ENCODE results near the gene SLC33A1.

The SLC33A1 gene

GRCh38 chr3:155861476-155862183 is 7.4 kb upstream of the SLC33A1 start:
- TF ChIP-seq FOXP2 (optimal IDR thresholded peaks at IDR 0.05; ENCODE audit: borderline replicate concordance, extremely low read depth, extremely low read length, insufficient read depth) (no peak), POLR2AphosphoS5 (IDR thresholded peaks at IDR 0.05; ENCODE audit: low read depth, low read length) (no peak)

DNA sequence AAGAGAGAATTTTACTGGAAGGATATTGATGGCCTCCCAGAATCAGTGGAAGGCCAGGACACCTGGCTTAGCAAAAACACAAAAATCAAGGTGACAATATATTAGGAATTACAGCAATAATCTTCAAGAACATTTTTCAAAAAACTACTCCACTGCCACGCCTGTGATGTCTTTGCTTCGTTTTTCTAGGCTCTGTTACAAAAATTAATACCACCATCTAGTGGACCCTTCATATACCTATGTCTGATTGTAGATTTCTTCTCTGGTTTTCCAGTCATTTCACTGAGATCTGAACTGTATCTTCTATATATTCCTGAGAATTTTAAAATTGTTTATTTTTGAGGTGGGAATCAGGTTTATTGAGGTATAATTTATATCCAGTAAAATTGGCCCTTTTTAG is 5.6 kb upstream of the SLC33A1 start:
- no peak for TF ChIP-seq SIN3A (IDR thresholded peaks at IDR 0.05; ENCODE audit: borderline replicate concordance, insufficient read depth, low read length)
- no peak for TF ChIP-seq TAF1 (IDR thresholded peaks at IDR 0.05; ENCODE audit: borderline replicate concordance, insufficient read depth, low read length)
- no peak for TF ChIP-seq POLR2AphosphoS5 (IDR thresholded peaks at IDR 0.05; ENCODE audit: low read depth, low read length)
- no peak for TF ChIP-seq FOXP2 (optimal IDR thresholded peaks at IDR 0.05; ENCODE audit: borderline replicate concordance, extremely low read depth, extremely low read length, insufficient read depth)
- TF ChIP-seq, protein P1, sequence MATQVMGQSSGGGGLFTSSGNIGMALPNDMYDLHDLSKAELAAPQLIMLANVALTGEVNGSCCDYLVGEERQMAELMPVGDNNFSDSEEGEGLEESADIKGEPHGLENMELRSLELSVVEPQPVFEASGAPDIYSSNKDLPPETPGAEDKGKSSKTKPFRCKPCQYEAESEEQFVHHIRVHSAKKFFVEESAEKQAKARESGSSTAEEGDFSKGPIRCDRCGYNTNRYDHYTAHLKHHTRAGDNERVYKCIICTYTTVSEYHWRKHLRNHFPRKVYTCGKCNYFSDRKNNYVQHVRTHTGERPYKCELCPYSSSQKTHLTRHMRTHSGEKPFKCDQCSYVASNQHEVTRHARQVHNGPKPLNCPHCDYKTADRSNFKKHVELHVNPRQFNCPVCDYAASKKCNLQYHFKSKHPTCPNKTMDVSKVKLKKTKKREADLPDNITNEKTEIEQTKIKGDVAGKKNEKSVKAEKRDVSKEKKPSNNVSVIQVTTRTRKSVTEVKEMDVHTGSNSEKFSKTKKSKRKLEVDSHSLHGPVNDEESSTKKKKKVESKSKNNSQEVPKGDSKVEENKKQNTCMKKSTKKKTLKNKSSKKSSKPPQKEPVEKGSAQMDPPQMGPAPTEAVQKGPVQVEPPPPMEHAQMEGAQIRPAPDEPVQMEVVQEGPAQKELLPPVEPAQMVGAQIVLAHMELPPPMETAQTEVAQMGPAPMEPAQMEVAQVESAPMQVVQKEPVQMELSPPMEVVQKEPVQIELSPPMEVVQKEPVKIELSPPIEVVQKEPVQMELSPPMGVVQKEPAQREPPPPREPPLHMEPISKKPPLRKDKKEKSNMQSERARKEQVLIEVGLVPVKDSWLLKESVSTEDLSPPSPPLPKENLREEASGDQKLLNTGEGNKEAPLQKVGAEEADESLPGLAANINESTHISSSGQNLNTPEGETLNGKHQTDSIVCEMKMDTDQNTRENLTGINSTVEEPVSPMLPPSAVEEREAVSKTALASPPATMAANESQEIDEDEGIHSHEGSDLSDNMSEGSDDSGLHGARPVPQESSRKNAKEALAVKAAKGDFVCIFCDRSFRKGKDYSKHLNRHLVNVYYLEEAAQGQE (IDR thresholded peaks at IDR 0.05; ENCODE audit: insufficient read depth in 1 of 2, low read depth in 2 of 2, low read length in 2 of 2) = no peak

- TF ChIP-seq SIN3A (IDR thresholded peaks at IDR 0.05; ENCODE audit: borderline replicate concordance, insufficient read depth, low read length) = no peak
- no peak for TF ChIP-seq POLR2AphosphoS5 (IDR thresholded peaks at IDR 0.05; ENCODE audit: low read depth, low read length)
- TF ChIP-seq, protein P1 (IDR thresholded peaks at IDR 0.05; ENCODE audit: insufficient read depth in 1 of 2, low read depth in 2 of 2, low read length in 2 of 2) = no peak
- TF ChIP-seq TAF1 (IDR thresholded peaks at IDR 0.05; ENCODE audit: borderline replicate concordance, insufficient read depth, low read length) = no peak
- TF ChIP-seq FOXP2 (optimal IDR thresholded peaks at IDR 0.05; ENCODE audit: borderline replicate concordance, extremely low read depth, extremely low read length, insufficient read depth) = no peak
Measured at GRCh38 chr3:155853214-155854140, 750 bp downstream of the SLC33A1 start.

DNA sequence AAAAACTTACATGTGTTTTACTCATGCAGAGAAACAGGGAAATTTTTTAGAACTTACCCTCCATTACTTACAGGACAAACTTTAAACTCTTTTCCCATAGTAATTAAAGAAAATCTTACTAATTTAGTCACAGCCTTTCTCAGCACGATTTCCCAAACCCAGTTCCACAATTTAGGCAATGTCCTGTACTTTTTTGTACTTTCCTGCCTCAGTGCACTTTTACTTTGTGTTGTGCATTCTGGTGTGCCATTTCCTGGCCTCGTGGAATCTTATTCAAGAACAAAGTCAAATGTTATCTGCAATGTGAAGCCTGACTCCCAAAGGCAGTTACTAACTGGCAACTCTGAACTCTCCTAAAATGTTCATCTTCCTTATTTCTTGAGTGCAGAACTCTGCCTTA is 1.9 kb downstream of the SLC33A1 start:
- TF ChIP-seq TAF1 (IDR thresholded peaks at IDR 0.05; ENCODE audit: borderline replicate concordance, insufficient read depth, low read length) = no peak
- TF ChIP-seq, protein P1 (IDR thresholded peaks at IDR 0.05; ENCODE audit: insufficient read depth in 1 of 2, low read depth in 2 of 2, low read length in 2 of 2) = no peak
- no peak for TF ChIP-seq FOXP2 (optimal IDR thresholded peaks at IDR 0.05; ENCODE audit: borderline replicate concordance, extremely low read depth, extremely low read length, insufficient read depth)
- TF ChIP-seq SIN3A (IDR thresholded peaks at IDR 0.05; ENCODE audit: borderline replicate concordance, insufficient read depth, low read length) = no peak
- TF ChIP-seq POLR2AphosphoS5 (IDR thresholded peaks at IDR 0.05; ENCODE audit: low read depth, low read length) = no peak

- TF ChIP-seq TAF1 (IDR thresholded peaks at IDR 0.05; ENCODE audit: borderline replicate concordance, insufficient read depth, low read length) (no peak), FOXP2 (optimal IDR thresholded peaks at IDR 0.05; ENCODE audit: borderline replicate concordance, extremely low read depth, extremely low read length, insufficient read depth) (no peak), POLR2AphosphoS5 (IDR thresholded peaks at IDR 0.05; ENCODE audit: low read depth, low read length) (no peak), SIN3A (IDR thresholded peaks at IDR 0.05; ENCODE audit: borderline replicate concordance, insufficient read depth, low read length) (no peak)
- TF ChIP-seq, protein P1 (IDR thresholded peaks at IDR 0.05; ENCODE audit: insufficient read depth in 1 of 2, low read depth in 2 of 2, low read length in 2 of 2) = no peak
Measured at GRCh38 chr3:155847993-155848392, 6.2 kb downstream of the SLC33A1 start.
